PFSK-1 (cell line): ENCODE measurements around the gene SNX30.

ENCODE experiments used
- POLR2AphosphoS5 ChIP-seq: IDR thresholded peaks from 2 replicates; pipeline ENCODE4 v1.6.1; 2012; ENCODE audit warnings: low read depth, mild to moderate bottlenecking, control low read depth, low read length, moderate library complexity
- REST ChIP-seq, 2 experiments: IDR thresholded peaks; 2 replicates each; pipeline versions ENCODE4 v1.6.1 to v1.8.0; 2011 to 2012; ENCODE audit warnings: low read depth in 2 of 2, low read length in 2 of 2, control low read depth in 1 of 2, inconsistent platforms in 1 of 2, mild to moderate bottlenecking in 1 of 2, moderate library complexity in 1 of 2; ENCODE audit not compliant: insufficient read depth in 1 of 2
- SIN3A ChIP-seq: IDR thresholded peaks from 2 replicates; pipeline ENCODE4 v1.6.1; 2012; ENCODE audit warnings: mild to moderate bottlenecking, low read length, moderate library complexity, borderline replicate concordance; ENCODE audit not compliant: insufficient read depth

GRCh38 chr9:112753725-112754124, 3.2 kb downstream of the SNX30 start:
- TF ChIP-seq REST (IDR thresholded peaks at IDR 0.05; ENCODE audit: insufficient read depth in 1 of 2, low read depth in 2 of 2, low read length in 2 of 2) (no peak), POLR2AphosphoS5 (no peak), SIN3A (no peak)
